Suprapubic skin (tissue), 4 donors: ENCODE data around the gene RASA2.

ENCODE experiments used
- EP300 ChIP-seq: sonication (generic); formaldehyde crosslinking; IDR thresholded peaks from one replicate; pipeline ENCODE4 v1.6.1; 2017; ENCODE audit warnings: antibody characterized with exemption
- POLR2A ChIP-seq, 2 donors: fragments of 450-650 bp; IDR thresholded peaks; one replicate each; pipeline ENCODE4 v1.6.1; 2017; ENCODE audit warnings: antibody characterized with exemption in 2 of 2, mild to moderate bottlenecking in 2 of 2, moderate library complexity in 2 of 2
- POLR2AphosphoS5 ChIP-seq, 3 donors: sonication (generic); formaldehyde crosslinking; IDR thresholded peaks; one replicate each; pipeline ENCODE4 v1.6.1; 2017; ENCODE audit warnings: antibody characterized with exemption in 3 of 3
- TF ChIP-seq, protein P1 (sequence below), 2 donors: fragments of 200-600 bp in 1 of 2; fragments of 450-650 bp in 1 of 2; sonication (generic) in 1 of 2; IDR thresholded peaks; one replicate each; pipeline ENCODE4 v1.5.1; 2016 to 2019; ENCODE audit warnings: antibody characterized with exemption in 2 of 2, mild to moderate bottlenecking in 1 of 2, moderate library complexity in 1 of 2

DNA sequence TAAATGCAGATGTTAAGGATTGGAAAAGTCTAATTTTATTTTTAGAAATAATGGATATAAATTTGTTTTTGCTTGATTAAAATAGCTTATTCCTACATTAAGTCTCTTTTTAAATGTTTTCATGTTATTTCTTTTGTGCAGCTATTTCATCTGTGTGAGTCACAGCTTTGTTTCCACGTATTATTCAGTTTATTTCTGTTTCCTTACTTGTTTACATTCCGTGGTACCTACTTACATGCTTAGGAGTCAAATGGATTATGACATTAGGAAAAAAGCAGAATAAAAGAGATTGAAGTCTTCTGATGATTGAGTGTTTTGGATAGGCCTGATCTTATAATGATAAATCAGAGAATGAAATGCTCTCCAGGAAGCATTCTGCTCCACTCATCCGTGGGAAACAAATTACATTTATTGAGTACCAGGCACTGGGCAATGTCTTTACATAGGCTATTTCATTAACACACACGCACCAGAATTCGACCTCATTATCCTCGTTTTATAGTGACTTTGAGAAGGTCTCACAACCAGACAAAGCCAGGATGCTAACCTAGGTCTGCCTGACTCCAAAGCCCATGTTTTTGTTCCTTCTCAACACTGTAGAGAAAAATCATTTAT is 38.1 kb upstream of the RASA2 start:
- no peak for TF ChIP-seq POLR2A (IDR thresholded peaks at IDR 0.05)
- TF ChIP-seq POLR2AphosphoS5 (IDR thresholded peaks at IDR 0.05) = no peak
- TF ChIP-seq, protein P1, sequence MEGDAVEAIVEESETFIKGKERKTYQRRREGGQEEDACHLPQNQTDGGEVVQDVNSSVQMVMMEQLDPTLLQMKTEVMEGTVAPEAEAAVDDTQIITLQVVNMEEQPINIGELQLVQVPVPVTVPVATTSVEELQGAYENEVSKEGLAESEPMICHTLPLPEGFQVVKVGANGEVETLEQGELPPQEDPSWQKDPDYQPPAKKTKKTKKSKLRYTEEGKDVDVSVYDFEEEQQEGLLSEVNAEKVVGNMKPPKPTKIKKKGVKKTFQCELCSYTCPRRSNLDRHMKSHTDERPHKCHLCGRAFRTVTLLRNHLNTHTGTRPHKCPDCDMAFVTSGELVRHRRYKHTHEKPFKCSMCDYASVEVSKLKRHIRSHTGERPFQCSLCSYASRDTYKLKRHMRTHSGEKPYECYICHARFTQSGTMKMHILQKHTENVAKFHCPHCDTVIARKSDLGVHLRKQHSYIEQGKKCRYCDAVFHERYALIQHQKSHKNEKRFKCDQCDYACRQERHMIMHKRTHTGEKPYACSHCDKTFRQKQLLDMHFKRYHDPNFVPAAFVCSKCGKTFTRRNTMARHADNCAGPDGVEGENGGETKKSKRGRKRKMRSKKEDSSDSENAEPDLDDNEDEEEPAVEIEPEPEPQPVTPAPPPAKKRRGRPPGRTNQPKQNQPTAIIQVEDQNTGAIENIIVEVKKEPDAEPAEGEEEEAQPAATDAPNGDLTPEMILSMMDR (IDR thresholded peaks at IDR 0.05) = no peak
- TF ChIP-seq EP300 = no peak
